ENCODE measurements around the gene CEP128.

The CEP128 gene

GRCh38 chr14:80762641-80763228 is 178.8 kb downstream of the CEP128 start:
- TF ChIP-seq, protein P1, sequence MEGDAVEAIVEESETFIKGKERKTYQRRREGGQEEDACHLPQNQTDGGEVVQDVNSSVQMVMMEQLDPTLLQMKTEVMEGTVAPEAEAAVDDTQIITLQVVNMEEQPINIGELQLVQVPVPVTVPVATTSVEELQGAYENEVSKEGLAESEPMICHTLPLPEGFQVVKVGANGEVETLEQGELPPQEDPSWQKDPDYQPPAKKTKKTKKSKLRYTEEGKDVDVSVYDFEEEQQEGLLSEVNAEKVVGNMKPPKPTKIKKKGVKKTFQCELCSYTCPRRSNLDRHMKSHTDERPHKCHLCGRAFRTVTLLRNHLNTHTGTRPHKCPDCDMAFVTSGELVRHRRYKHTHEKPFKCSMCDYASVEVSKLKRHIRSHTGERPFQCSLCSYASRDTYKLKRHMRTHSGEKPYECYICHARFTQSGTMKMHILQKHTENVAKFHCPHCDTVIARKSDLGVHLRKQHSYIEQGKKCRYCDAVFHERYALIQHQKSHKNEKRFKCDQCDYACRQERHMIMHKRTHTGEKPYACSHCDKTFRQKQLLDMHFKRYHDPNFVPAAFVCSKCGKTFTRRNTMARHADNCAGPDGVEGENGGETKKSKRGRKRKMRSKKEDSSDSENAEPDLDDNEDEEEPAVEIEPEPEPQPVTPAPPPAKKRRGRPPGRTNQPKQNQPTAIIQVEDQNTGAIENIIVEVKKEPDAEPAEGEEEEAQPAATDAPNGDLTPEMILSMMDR (conservative IDR thresholded peaks at IDR 0.05): no peak
- H3K27ac ChIP-seq: no peak overlapping the region

GRCh38 chr14:80754696-80755095 is 186.8 kb downstream of the CEP128 start:
- TF ChIP-seq, protein P1 (conservative IDR thresholded peaks at IDR 0.05): no peak
- H3K27ac ChIP-seq: no peak overlapping the region

DNA sequence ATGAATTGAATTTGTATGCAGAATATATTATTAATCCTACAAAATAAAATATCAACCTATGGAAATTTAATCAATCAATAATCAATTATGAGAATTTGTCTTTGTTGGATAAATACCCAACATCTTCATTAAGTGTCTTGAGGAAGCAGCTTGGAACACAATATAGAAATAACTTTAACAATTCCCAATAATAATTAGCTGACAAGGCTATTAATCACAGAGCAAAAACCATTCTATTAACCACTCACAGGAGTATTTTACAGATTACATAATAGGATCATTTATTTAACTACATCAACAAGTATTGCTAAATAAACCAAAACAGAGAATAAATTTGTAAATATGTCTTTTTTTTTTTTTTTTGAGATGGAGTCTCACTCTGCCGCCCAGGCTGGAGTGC is 190.3 kb downstream of the CEP128 start:
- TF ChIP-seq, protein P1 (conservative IDR thresholded peaks at IDR 0.05): no peak
- no peak overlapping the region for H3K27ac ChIP-seq

- H3K27ac ChIP-seq: no peak overlapping the region
- TF ChIP-seq, protein P1 (conservative IDR thresholded peaks at IDR 0.05): no peak
These were observed 215.3 kb downstream of the CEP128 start for GRCh38 chr14:80726211-80726610.

- TF ChIP-seq, protein P1 (conservative IDR thresholded peaks at IDR 0.05): no peak
- no peak overlapping the region for H3K27ac ChIP-seq
These were observed 222.6 kb downstream of the CEP128 start for GRCh38 chr14:80718940-80719339.

- H3K27ac ChIP-seq: no peak overlapping the region
- TF ChIP-seq, protein P1 (conservative IDR thresholded peaks at IDR 0.05): no peak
These were observed 227.1 kb downstream of the CEP128 start for GRCh38 chr14:80714474-80714873.

- no peak overlapping the region for H3K27ac ChIP-seq
These were observed 228.3 kb downstream of the CEP128 start for GRCh38 chr14:80713076-80713850.

More at GRCh38 chr14:80713076-80713850, 228.3 kb downstream of the CEP128 start:
- TF ChIP-seq, protein P1 (conservative IDR thresholded peaks at IDR 0.05): no peak
